CD4-positive, alpha-beta T cell treated with Interleukin-15 for 4 hours (primary cell): Measurements from ENCODE around the gene PTPN3.
"Not testable (repeated sequence)": the region's sequence is repeated elsewhere in the genome, so short reads cannot be mapped to it uniquely, and the experiment has no call there.

Experiments used
- DNase-seq: peaks from one replicate; pipeline ENCODE4 v3.0.0-alpha.2; 2020; ENCODE audit warnings: low spot score

Gene PTPN3

GRCh38 chr9:109498195-109499092 lies at the start of gene PTPN3:
Gene PTPN3, minus strand, starts transcription at chr9:109498307. Its CDS starts 34,873 bp downstream, at chr9:109463434.
- DNase-seq = no peak

- not testable (repeated sequence) for DNase-seq
These were observed 46.8 kb upstream of the PTPN3 start for GRCh38 chr9:109544954-109545353.

GRCh38 chr9:109542922-109543321 lies 44.8 kb upstream of the PTPN3 start:
- DNase-seq = no peak

- DNase-seq = no peak
These were observed 40.2 kb upstream of the PTPN3 start for GRCh38 chr9:109538346-109538745.

GRCh38 chr9:109537288-109537687 lies 39.2 kb upstream of the PTPN3 start:
- no peak for DNase-seq

DNA sequence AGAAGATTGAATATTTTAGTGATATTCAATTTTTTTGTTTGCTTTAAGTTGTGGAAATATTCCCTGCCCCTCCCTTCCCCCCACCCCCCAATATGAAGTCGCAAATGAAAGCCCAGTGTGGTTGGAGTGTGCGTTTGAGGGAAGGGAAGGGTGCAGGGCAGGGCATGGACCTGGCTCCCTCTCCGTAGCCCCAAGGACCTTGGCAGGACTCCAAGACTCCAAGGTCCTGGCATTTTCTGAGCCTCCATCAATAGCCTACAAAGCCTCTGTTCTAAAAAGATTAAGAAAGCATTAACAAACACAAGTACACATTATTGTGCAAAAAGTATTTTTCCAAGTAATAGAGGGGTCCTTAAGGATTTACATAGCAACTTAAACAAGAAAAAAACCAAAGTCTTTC lies 38.8 kb upstream of the PTPN3 start:
- no peak for DNase-seq

DNA sequence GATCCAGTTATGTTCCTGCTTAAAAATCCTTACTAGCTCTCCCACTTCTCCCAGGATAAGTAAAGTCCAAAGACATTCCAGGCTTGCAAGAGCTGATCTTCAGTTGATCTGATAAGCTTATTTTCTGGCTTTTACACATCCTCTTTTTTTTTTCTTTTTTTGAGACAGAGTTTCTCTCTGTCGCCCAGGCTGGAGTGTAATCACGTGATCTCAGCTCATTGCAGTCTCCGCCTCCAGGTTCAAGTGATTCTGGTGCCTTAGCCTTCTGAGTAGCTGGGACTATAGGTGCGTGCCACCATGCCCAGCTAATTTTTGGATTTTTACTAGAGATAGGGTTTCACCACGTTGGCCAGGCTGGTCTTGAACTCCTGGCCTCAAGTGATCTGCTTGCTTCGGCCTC lies 37.3 kb upstream of the PTPN3 start:
- no peak for DNase-seq

GRCh38 chr9:109534151-109534550 lies 36.0 kb upstream of the PTPN3 start:
- DNase-seq = no peak

DNA sequence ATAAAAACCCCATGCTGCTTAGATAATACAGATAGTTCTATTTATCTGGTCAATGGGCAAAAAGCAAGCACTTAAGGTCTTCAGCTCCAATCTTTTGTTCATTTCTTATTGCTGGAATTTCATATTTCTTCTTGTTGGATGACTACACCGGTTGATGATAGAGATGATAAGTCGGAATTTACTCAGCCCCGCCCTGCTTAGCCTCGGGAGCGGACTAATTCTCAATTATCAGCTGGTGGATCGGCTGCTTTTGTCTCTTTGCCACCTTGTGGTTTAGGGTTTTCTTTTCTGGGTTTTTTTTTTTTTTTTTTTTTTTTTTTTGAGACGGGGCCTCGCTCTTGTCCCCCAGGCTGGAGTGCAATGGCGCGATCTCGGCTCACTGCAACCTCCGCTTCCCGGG lies 34.5 kb upstream of the PTPN3 start:
- DNase-seq = not testable (repeated sequence)

DNA sequence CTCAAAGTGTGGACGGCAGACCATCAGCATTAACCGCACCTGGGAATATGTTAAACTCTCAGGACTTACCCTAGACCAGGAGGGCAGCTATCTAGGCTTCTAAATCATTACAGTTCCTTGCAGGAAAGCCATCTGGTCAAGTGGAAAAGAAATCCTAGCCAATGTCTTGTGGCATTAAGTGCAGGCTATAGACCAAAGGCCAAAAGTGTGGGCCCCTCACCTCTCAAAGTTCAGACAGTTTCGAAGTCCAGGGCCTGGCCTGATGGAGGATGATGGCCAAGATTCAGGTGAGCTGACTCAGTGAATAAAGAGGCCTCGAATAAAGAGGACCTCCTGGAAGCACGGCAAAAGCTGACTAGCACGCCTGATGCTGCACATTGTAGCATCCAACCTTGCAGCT lies 24.0 kb upstream of the PTPN3 start:
- DNase-seq = no peak

GRCh38 chr9:109520475-109521132 lies 22.5 kb upstream of the PTPN3 start:
- DNase-seq = peak; percentile 18

- no peak for DNase-seq
These were observed 21.3 kb upstream of the PTPN3 start for GRCh38 chr9:109519366-109519765.

- no peak for DNase-seq
These were observed 20.7 kb upstream of the PTPN3 start for GRCh38 chr9:109518621-109519335.

- DNase-seq = no peak
These were observed 19.8 kb upstream of the PTPN3 start for GRCh38 chr9:109517901-109518377.

GRCh38 chr9:109513871-109514270 lies 15.8 kb upstream of the PTPN3 start:
- DNase-seq = no peak

DNA sequence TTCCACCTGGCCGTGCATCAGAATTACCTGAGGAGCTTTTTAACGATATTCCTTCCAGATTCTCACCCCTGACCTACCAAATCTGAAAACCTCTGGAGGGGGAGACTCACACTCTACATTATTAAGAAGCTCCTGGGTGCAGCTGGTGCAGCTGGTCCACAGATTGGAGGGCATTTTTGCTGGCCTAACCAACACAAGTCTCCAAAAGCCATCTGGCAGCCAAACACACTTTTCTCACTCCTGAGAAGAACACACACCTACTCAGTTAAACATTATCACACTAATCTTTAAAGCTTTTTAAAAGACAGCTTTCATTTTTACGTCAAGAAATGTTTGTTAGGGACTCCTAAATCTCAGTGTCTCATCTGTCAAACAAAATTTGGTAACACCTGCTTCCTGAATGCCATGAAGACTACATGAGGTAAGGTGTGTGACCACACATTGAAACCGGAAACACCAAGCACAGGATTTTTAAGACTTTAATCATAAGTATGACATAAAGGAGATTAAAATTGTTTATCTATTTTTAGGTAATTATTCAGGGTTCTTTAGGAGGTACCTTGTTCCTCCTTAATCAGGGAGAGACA lies 14.2 kb upstream of the PTPN3 start:
- no peak for DNase-seq

DNA sequence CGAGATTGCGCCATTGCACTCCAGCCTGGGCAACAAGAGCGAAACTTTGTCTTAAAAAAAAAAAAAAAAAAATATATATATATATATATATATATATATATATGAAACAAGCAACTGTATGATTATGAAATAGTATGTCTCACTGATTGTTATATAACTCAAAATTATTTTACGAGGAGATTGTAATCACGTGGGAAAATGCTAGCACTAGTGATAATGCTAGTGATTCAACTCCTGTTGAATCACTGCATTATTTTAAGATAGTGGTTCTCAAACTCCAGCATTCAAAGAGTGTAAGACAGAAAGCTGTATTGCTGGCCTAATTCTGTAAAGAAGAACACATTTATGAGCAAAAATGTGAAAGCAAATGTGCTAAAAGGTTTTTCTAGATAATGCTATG lies 12.4 kb upstream of the PTPN3 start:
- no peak for DNase-seq

DNA sequence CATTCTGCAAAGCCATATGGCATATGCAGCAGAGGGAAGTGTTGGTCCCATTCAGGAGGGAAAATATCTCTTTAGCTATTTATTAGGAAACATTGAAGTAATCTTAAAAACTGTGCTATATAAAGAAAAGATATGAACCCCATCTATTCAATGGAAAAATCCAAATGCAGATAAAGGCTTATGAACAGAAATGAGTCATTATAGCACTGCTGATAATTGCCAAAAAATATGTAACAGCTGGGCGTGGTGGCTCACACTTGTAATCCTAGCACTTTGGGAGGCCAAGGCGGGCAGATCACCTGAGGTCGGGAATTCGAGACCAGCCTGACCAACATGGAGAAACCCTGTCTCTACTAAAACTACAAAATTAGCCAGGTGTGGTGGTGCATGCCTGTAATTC lies 11.9 kb upstream of the PTPN3 start:
- not testable (repeated sequence) for DNase-seq

GRCh38 chr9:109509611-109510010 lies 11.5 kb upstream of the PTPN3 start:
- no peak for DNase-seq

- DNase-seq = no peak
These were observed 9.3 kb upstream of the PTPN3 start for GRCh38 chr9:109507421-109507838.

- no peak for DNase-seq
These were observed 8.1 kb upstream of the PTPN3 start for GRCh38 chr9:109506097-109506712.

DNA sequence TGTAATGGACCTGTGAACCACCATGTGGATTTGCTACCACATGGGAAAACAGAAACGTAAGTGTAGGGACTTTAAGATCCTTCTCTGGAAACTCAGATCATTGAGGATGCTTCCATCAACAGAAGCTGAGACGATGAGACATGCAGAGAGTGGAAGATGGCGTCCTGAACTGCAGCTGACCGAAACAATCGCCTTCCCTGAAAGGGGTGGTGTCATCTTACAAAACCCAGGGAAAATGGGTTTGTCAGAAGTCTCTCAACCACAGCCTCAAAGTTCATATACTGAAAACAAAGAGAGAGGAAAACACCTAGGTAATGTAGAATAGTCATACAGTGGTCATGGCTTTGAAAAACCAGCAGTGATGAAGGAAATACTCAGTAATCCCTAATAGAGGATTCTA lies 6.6 kb upstream of the PTPN3 start:
- no peak for DNase-seq
